Liver (tissue), 3 donors: ENCODE measurements around the gene IL1RAPL1.

Source experiments
- CTCF ChIP-seq: fragments of 150-350 bp; IDR thresholded peaks from 2 replicates; pipeline ENCODE4 v1.5.1; 2017; ENCODE audit warnings: improper control_type of control experiment, low read depth, low read length; ENCODE audit not compliant: missing input control
- FOXA1 ChIP-seq: IDR thresholded peaks from 2 replicates; pipeline ENCODE4 v1.6.1; 2016; ENCODE audit warnings: antibody characterized with exemption
- REST ChIP-seq: IDR thresholded peaks from 2 replicates; pipeline ENCODE4 v1.6.1; 2016; ENCODE audit warnings: antibody characterized with exemption, mild to moderate bottlenecking
- SP1 ChIP-seq: IDR thresholded peaks from 2 replicates; pipeline ENCODE4 v1.6.1; 2018; ENCODE audit warnings: antibody characterized with exemption, mild to moderate bottlenecking
- TAF1 ChIP-seq: conservative IDR thresholded peaks from 2 replicates; pipeline ENCODE4 v1.6.1; 2016; ENCODE audit warnings: antibody characterized with exemption, mild to moderate bottlenecking
- ZBTB33 ChIP-seq: IDR thresholded peaks from 2 replicates; pipeline ENCODE4 v1.6.1; 2016; ENCODE audit warnings: antibody characterized with exemption
- donor health status: healthy.
- donor health status: healthy.

- no peak for TF ChIP-seq FOXA1
- TF ChIP-seq CTCF: no peak
- no peak for TF ChIP-seq SP1
- no peak for TF ChIP-seq ZBTB33
- TF ChIP-seq TAF1: no peak
- TF ChIP-seq REST: no peak
Measured at GRCh38 chrX:29043746-29044145, 456.5 kb downstream of the IL1RAPL1 start.
